PC-3 (cell line): ENCODE results near the gene AQP10.

ENCODE experiments used
- EZH2 ChIP-seq: fragments of 300-600 bp; sonication (generic); IDR thresholded peaks from one replicate; pipeline ENCODE4 v1.6.1; 2017; ENCODE audit warnings: antibody characterized with exemption, mild to moderate bottlenecking, low read length; ENCODE audit not compliant: unreplicated experiment
- TF ChIP-seq, protein P1 (sequence below): fragments of 300-600 bp; sonication (generic); conservative IDR thresholded peaks from 2 replicates; pipeline ENCODE4 v1.5.1; 2017; ENCODE audit warnings: antibody characterized with exemption, low read depth, mild to moderate bottlenecking, low read length

DNA sequence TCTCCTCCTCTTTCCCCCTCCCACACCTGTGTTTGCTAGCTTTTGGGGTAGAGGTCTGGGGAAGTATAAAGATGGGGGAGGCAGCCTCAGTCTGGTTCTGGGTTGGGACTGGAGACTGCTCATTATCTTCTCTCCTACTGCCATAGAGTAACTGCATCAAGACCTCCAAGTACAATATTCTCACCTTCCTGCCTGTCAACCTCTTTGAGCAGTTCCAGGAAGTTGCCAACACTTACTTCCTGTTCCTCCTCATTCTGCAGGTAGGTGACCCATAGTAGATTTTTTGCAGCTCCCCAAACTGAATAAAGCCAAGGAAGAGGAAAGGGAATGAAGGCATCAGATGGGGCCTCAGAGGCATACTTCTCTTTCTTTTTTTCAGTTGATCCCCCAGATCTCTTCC is 9.8 kb downstream of the AQP10 start:
- TF ChIP-seq, protein P1, sequence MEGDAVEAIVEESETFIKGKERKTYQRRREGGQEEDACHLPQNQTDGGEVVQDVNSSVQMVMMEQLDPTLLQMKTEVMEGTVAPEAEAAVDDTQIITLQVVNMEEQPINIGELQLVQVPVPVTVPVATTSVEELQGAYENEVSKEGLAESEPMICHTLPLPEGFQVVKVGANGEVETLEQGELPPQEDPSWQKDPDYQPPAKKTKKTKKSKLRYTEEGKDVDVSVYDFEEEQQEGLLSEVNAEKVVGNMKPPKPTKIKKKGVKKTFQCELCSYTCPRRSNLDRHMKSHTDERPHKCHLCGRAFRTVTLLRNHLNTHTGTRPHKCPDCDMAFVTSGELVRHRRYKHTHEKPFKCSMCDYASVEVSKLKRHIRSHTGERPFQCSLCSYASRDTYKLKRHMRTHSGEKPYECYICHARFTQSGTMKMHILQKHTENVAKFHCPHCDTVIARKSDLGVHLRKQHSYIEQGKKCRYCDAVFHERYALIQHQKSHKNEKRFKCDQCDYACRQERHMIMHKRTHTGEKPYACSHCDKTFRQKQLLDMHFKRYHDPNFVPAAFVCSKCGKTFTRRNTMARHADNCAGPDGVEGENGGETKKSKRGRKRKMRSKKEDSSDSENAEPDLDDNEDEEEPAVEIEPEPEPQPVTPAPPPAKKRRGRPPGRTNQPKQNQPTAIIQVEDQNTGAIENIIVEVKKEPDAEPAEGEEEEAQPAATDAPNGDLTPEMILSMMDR, result no peak
- no peak for TF ChIP-seq EZH2
